ENCODE measurements around the gene MIEN1.
A peak's percentile ranks its signal among the peaks of the same experiment; 100 is the strongest.

DNA sequence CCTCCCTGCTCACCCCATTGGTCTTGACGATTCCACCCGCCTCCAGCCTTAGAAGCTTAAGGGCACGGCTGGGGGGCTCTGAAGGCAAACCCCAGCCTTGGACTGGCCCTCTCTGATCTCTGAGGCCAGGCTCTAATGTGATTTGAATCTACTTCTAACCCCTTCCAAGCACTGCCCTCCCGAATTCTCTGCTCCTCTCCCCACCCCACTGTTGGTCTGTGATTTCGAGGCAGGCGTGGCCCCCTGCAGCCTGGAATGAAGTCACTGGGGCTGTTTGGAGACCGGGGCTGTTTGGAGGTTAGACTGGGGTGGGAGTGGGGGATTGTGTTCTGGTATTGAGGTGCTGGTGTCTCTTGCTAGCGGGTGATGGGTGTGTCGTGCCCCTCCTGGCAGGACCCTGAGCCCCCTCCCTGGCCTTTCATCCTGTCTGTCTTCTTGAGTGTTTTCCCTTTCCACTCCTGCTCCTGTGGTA, 9.6 kb upstream of the MIEN1 start:
- TF ChIP-seq ZNF430 (CRISPR knock-in tag; IDR thresholded peaks at IDR 0.05) (peak; percentile 46; the same call in 1 of the 2 replicates), ZBTB7A (CRISPR knock-in tag; IDR thresholded peaks at IDR 0.05) (no peak), TAF1 (CRISPR knock-in tag; IDR thresholded peaks at IDR 0.05) (peak; percentile 10; the same call in 1 of the 2 replicates), HMG20A (CRISPR knock-in tag; IDR thresholded peaks at IDR 0.05; ENCODE audit: borderline replicate concordance) (no peak)

Data from HepG2 (cell line).